ENCODE measurements around the gene COBL. TPM values are rescaled to one million over a fixed set of nuclear protein-coding genes. Genes with fewer than 3 reads are reported as not detected.

The COBL gene
- total RNA-seq, 1 donor from 2014 or later = 27.9 TPM

GRCh38 chr7:51080622-51081269 is 235.9 kb downstream of the COBL start:
- no peak overlapping the region for H3K27ac ChIP-seq
- H3K27me3 ChIP-seq (ENCODE audit: low read depth) = no peaks in the 10 kb centered on the region
- DNase-seq = no peak
- H3K9me3 ChIP-seq = no peaks in the 10 kb centered on the region
- TF ChIP-seq CTCF (IDR thresholded peaks at IDR 0.05) = no peak
- intact Hi-C loops (cut with DNase I) = no loop called here
- no peak for ATAC-seq
- no peaks in the 10 kb centered on the region for H3K36me3 ChIP-seq
- no peak overlapping the region for H3K4me3 ChIP-seq
- H3K4me1 ChIP-seq = no peaks in the 10 kb centered on the region

- no peak for ATAC-seq
- Histone ChIP-seq H3K4me1 (no peaks in the 10 kb centered on the region), H3K9me3 (no peaks in the 10 kb centered on the region), H3K36me3 (no peaks in the 10 kb centered on the region), H3K27ac (no peak overlapping the region), H3K4me3 (no peak overlapping the region), H3K27me3 (ENCODE audit: low read depth) (no peaks in the 10 kb centered on the region)
- TF ChIP-seq CTCF (IDR thresholded peaks at IDR 0.05) = no peak
- intact Hi-C loops (cut with DNase I) = no loop called here
- no peak for DNase-seq
Measured at GRCh38 chr7:51080216-51080615, 236.4 kb downstream of the COBL start.

- Histone ChIP-seq H3K27ac (no peak overlapping the region), H3K4me3 (no peak overlapping the region), H3K27me3 (ENCODE audit: low read depth) (no peaks in the 10 kb centered on the region), H3K4me1 (no peaks in the 10 kb centered on the region), H3K36me3 (no peaks in the 10 kb centered on the region), H3K9me3 (no peaks in the 10 kb centered on the region)
- TF ChIP-seq CTCF (IDR thresholded peaks at IDR 0.05) = no peak
- intact Hi-C loops (cut with DNase I) = no loop called here
- ATAC-seq = no peak
- no peak for DNase-seq
Measured at GRCh38 chr7:51079494-51079893, 237.1 kb downstream of the COBL start.

- DNase-seq (no peak), ATAC-seq (no peak)
- Histone ChIP-seq H3K4me3 (no peak overlapping the region), H3K9me3 (no peaks in the 10 kb centered on the region), H3K4me1 (no peaks in the 10 kb centered on the region), H3K36me3 (no peaks in the 10 kb centered on the region), H3K27me3 (ENCODE audit: low read depth) (no peaks in the 10 kb centered on the region), H3K27ac (no peak overlapping the region)
- TF ChIP-seq CTCF (IDR thresholded peaks at IDR 0.05) = no peak
- intact Hi-C loops (cut with DNase I) = no loop called here
Measured at GRCh38 chr7:51078653-51079052, 238.0 kb downstream of the COBL start.

GRCh38 chr7:51077987-51078370 is 238.6 kb downstream of the COBL start:
- H3K4me1 ChIP-seq = no peaks in the 10 kb centered on the region
- H3K36me3 ChIP-seq = no peaks in the 10 kb centered on the region
- no peak for DNase-seq
- intact Hi-C loops (cut with DNase I) = no loop called here
- H3K9me3 ChIP-seq = no peaks in the 10 kb centered on the region
- no peaks in the 10 kb centered on the region for H3K27me3 ChIP-seq (ENCODE audit: low read depth)
- H3K27ac ChIP-seq = no peak overlapping the region
- no peak for TF ChIP-seq CTCF (IDR thresholded peaks at IDR 0.05)
- ATAC-seq = no peak
- H3K4me3 ChIP-seq = no peak overlapping the region
